ES-I3 (cell line): ENCODE data around the gene PPP1R3D.

Experiments
- H3K36me3 ChIP-seq: 2 replicates; pipeline ENCODE4 v1.6.1; 2013; ENCODE audit warnings: mild to moderate bottlenecking, low read length, control low read depth, moderate library complexity; ENCODE audit not compliant: insufficient read depth
- H3K4me1 ChIP-seq: 2 replicates; pipeline ENCODE4 v1.6.1; 2013; ENCODE audit warnings: mild to moderate bottlenecking, control low read depth, low read length; ENCODE audit not compliant: insufficient read depth
- H3K9ac ChIP-seq: 2 replicates; pipeline ENCODE4 v1.6.1; 2013; ENCODE audit warnings: low read depth, mild to moderate bottlenecking, low read length, moderate library complexity
- H3K9me3 ChIP-seq: 2 replicates; pipeline ENCODE4 v1.6.1; 2013; ENCODE audit warnings: mild to moderate bottlenecking, low read length, moderate library complexity; ENCODE audit not compliant: control insufficient read depth, insufficient read depth

Gene PPP1R3D, protein sequence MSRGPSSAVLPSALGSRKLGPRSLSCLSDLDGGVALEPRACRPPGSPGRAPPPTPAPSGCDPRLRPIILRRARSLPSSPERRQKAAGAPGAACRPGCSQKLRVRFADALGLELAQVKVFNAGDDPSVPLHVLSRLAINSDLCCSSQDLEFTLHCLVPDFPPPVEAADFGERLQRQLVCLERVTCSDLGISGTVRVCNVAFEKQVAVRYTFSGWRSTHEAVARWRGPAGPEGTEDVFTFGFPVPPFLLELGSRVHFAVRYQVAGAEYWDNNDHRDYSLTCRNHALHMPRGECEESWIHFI

DNA sequence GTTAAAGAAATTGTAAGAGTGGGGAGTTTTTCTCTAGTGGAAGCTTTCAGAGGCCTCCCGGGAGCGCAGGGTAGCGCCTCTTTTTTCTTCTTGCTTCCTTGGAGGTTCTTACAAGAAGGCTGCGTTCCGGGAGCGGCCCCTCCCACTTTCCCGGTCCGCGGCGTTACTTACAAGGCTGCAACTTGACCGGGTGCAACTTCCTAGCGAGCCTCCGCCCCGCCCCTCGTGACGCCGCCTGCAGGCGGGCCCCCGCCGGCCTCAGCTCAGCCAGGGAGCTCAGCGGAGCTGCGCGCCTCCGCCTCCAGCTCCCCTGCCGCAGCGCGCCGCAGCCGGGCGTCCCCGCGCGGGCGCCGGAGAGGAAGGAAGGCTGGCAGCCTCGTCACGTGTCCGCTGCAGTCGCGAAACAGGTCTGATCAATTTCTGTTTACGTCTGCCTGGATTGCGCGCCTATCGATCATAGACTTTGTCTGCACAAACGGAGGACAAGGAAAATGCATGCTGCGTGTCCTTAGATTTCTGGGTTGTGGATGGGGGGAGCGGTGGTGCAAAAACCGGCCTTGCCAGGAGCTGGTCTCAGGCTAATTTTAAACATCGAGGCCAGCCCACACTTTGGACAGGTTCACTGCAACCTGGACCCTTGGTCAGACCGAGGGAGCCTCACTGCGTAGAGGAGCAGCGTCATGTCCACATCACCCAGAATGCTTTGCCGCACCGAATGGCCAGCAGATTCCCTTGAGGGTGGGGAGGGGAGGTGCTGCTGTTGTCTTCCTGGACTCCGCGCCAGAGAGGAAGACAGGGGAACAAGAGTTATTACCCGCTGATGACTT lies at the start of gene PPP1R3D, which contains the start of gene FAM217B:
PPP1R3D (minus strand) TSS at position 177 of the 827 bp plus-strand sequence. CDS start 374 bp downstream, outside the sequence.
FAM217B (plus strand) TSS at position 261 of the 827 bp plus-strand sequence. CDS start 3,555 bp downstream, outside the sequence.
- Histone ChIP-seq H3K36me3 (no peaks in the 10 kb centered on the region), H3K4me1 (peaks cover 4% of the 10 kb centered on the region; the same call in 1 of the 2 replicates)

DNA sequence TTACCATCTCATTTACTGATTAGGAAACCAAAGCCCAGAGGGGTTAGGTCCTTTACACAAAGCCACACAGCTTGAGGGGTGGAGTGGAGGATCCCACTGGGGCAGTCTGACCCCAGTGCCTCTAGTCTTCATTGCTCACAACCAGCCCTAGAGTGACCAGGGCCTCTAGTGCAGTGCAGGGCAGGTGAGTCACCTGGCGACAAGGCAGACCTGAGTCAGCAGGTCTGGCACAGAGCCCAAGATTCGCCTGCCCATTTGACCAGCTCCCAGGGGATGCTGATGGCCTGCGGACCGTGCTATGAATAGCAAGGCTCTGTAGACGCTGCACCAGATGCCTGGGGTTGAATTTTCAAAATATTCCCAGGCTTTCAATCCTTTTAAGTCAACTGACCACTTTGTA lies 48.0 kb upstream of the PPP1R3D start:
- peaks cover 8% of the 10 kb centered on the region for H3K4me1 ChIP-seq
- no peaks in the 10 kb centered on the region for H3K9me3 ChIP-seq
- H3K9ac ChIP-seq: no peak overlapping the region
- no peaks in the 10 kb centered on the region for H3K36me3 ChIP-seq

More for the DNA sequence above, at the start of gene PPP1R3D, which contains the start of gene FAM217B:
- no peaks in the 10 kb centered on the region; the same call in 1 of the 2 replicates for H3K9me3 ChIP-seq
- H3K9ac ChIP-seq: peak within 1 kb of the TSS; percentile 79

DNA sequence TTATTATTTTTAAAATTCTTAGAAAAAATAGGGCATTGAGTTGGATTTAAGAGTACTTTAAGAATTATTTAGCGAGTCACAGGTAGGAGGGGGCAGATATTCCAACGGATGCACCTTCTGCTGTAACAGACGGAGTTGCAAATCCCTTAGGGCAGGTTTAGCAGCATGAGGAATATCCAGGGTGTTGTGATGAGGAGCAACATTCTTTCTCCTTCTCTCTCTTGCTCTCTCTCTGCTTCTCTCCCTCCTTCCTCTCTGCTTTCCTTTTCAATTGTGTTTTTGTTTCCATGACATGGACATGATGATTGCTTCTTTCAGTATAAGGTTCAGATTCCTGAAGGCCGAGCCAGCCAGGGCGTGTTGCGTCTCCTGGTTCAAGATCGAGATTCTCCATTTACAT lies 47.0 kb upstream of the PPP1R3D start:
- Histone ChIP-seq H3K9ac (no peak overlapping the region), H3K9me3 (no peaks in the 10 kb centered on the region), H3K4me1 (peaks cover 8% of the 10 kb centered on the region)

DNA sequence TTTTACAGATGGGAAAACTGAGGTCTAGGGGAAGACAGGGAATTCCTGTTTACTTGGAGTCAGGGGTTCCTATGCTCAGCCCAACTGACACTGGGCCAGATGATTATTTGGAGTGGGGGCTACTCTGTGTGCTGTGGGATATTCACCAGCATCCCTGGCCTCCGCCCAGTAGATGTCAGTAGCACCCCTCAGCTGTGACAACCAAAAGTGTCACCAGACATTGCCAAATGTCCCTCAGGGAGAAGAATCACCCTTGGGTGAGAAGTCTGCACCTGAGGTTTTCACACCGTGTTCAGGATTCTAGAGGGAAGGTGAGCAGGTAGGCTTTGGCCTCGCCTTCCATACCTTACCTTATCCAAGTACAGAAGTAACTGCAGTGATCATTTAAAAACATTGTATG lies 45.8 kb upstream of the PPP1R3D start:
- Histone ChIP-seq H3K4me1 (peaks cover 8% of the 10 kb centered on the region), H3K9ac (no peak overlapping the region), H3K36me3 (no peaks in the 10 kb centered on the region), H3K9me3 (no peaks in the 10 kb centered on the region)

More for the DNA sequence above, 47.0 kb upstream of the PPP1R3D start:
- H3K36me3 ChIP-seq: no peaks in the 10 kb centered on the region

DNA sequence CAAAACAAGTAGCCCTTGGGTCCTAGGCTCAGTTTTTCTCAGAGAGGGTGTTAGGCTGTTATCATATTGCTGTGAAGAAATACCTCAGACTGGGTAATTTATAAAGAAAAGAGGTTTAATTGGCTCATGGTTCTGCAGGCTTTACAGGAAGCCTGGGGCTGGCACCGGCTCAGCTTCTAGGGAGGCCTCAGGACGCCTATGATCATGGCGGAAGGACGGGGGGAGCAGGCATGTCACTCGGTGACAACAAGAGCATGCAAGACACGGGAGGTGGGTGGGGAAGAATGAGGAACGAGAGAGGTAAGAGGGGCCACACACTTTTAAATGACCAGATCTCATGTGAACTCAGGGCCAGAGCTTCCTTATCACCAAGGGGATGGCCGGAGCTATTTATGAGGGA lies 45.1 kb upstream of the PPP1R3D start:
- H3K9me3 ChIP-seq: no peaks in the 10 kb centered on the region
- no peak overlapping the region for H3K9ac ChIP-seq
- no peaks in the 10 kb centered on the region for H3K36me3 ChIP-seq
- peaks cover 8% of the 10 kb centered on the region for H3K4me1 ChIP-seq

DNA sequence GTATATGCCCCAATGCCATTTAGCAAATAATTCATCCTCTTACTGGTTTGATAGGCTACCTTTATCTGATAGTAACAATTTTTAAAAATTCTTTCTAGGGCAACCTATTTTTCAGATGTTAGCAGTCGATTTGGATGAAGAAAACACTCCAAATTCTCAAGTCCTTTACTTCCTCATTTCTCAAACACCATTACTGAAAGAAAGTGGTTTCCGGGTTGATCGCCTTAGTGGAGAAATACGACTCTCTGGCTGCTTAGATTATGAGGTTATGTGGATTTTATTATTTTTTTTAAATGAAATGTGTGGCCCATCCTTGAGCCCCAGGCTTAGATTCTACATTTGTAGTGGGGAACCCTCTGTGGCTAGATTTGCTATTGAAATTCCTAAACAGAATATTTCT lies 44.4 kb upstream of the PPP1R3D start:
- Histone ChIP-seq H3K4me1 (peaks cover 8% of the 10 kb centered on the region), H3K36me3 (no peaks in the 10 kb centered on the region), H3K9me3 (no peaks in the 10 kb centered on the region), H3K9ac (no peak overlapping the region)

DNA sequence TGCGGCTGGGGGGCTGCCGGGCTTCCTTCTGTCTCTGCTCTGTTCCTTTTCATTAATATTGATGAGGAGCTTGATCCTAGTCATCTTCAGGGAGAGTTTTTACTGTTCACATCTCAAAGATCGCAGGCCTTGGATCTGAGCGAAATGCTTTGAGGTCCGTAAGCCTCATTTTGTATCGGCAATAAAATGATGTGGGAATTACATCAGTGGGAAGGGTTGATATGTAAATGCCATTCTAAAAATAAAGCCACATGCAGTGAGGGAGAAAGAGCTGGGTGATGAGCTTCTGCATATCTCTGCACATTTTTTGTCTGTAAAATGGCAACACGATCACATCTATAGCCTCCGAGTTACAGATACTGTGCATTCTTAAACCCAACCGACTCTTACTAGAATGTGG lies 43.0 kb upstream of the PPP1R3D start:
- no peaks in the 10 kb centered on the region for H3K9me3 ChIP-seq
- H3K36me3 ChIP-seq: no peaks in the 10 kb centered on the region

DNA sequence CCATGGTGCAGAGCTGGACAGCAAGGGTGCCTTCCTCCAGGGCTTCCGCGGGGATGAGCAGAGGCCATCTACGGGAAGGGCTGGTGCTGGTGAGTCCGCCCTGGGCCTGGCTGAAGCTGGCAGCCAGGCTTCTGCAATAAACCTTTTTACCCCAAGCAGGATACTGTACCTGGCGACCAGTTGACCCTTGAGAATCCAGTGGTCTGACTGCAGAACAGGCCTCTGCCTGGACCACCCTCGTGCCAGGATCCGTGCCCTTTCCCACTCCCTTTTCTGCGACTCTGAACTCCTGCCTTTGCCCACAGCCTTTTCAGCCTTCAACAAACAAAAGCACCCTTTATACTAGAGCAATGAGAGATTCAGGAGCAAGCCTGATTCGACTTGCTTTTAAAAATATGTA lies 37.0 kb upstream of the PPP1R3D start:
- H3K36me3 ChIP-seq: no peaks in the 10 kb centered on the region
- no peaks in the 10 kb centered on the region for H3K4me1 ChIP-seq
- H3K9me3 ChIP-seq: no peaks in the 10 kb centered on the region

More for the DNA sequence above, 43.0 kb upstream of the PPP1R3D start:
- Histone ChIP-seq H3K9ac (no peak overlapping the region), H3K4me1 (no peaks in the 10 kb centered on the region; the same call in 1 of the 2 replicates)

DNA sequence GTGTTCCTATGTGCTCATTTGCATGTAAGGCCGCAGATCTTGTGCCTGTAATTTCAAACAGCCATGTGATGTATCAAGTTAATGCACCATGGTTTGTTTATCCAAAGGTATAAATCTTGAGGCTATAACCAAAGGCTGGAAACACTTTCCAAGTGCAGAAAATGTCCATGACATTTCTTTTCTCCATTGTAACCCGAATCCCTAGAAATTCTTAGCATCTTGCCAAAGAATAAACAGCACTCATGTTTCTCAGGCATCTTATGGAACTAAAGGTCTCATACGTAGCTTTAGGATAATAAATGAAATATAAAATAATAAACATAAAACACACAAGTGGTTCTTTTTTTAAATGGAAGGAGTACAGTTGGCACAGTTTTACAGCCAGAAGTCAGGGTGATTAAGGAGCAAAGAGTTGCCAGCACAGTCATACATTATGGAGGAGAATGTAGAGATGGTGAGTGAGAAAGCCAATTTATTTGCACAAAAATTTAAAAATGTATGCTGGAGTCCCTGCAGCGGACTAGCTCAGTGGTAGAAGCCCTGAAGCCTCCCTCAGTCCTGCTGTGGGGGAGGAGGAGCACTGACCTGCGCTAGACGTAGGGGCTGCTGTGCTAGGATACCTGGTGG lies 36.2 kb upstream of the PPP1R3D start:
- Histone ChIP-seq H3K4me1 (no peaks in the 10 kb centered on the region), H3K9ac (no peak overlapping the region), H3K36me3 (no peaks in the 10 kb centered on the region), H3K9me3 (no peaks in the 10 kb centered on the region)

More for the DNA sequence above, 37.0 kb upstream of the PPP1R3D start:
- H3K9ac ChIP-seq: no peak overlapping the region

DNA sequence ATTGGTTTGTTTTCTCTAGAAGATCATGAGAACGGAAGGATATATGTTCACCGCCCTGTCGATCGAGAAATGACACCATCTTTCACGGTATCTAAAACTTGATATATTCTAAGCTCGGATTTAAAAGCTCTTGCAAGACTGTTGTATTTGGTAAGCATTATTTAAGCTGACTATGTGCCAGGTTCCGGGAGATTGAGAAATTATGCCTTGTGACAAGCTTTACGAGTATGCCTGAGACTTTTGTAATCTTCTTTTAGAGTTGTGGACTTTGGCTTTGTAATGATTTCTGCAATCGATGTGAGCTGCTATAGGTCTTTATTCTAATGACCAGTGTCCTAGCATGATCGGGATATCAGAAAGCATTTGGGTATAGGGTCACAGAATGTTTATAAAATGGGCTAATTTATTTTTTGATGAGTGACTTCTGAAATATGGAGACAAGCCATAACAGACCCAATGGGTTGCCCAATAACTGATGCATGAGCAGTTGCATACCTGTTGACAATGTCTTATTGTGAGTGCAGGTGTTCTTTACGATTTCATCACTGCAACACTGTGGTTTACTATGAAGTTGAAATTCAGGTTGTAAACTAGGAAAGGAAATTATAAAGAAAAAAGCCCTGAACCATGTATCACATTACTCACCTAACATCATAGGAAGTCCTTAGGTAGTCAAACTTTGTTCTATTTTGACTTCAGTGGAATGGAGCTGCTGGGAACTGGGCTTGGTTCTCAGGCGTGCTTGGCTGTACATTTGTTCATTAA lies 32.1 kb upstream of the PPP1R3D start:
- Histone ChIP-seq H3K4me1 (no peaks in the 10 kb centered on the region), H3K9me3 (no peaks in the 10 kb centered on the region), H3K36me3 (no peaks in the 10 kb centered on the region), H3K9ac (no peak overlapping the region)

DNA sequence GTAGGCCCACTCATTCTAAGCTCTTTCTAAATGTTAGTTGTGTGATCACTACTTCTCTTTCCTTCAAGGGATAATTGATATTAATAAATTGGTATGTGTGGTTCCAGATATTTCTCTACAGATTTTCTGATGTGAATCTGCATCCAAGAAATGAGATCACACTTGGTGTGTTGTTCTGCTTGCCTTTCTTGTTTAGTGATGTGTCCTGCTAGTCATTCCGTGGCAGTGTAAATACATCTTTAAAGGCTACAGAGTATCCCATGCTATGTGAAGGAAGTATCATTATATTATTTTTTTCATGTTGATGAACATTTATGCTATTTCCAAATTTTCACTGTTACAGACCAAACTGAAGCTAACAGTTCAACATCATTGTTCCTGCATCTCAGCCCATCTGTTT lies 31.3 kb upstream of the PPP1R3D start:
- H3K4me1 ChIP-seq: no peaks in the 10 kb centered on the region
- H3K9ac ChIP-seq: no peak overlapping the region
- no peaks in the 10 kb centered on the region for H3K9me3 ChIP-seq
- H3K36me3 ChIP-seq: no peaks in the 10 kb centered on the region

DNA sequence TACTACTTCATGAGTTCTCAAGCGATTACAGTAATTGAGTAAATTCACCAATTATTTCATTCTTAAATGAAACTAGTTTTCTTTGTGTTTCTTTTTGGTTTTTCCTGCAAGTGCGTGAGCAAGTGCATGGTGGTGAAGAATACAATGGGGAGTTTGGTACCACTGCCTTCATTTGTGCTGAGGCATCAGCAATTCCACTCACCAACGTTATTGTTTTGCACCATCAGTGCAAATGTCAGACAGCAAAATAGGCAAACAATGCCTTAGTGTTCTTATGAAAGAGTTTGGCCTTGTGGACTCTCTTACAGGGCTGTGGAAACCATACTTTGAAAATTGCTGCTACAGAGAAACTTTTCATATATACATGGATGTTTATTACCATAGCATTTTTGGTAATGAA lies 26.3 kb upstream of the PPP1R3D start:
- Histone ChIP-seq H3K9ac (no peak overlapping the region), H3K36me3 (no peaks in the 10 kb centered on the region), H3K9me3 (no peaks in the 10 kb centered on the region), H3K4me1 (no peaks in the 10 kb centered on the region)

DNA sequence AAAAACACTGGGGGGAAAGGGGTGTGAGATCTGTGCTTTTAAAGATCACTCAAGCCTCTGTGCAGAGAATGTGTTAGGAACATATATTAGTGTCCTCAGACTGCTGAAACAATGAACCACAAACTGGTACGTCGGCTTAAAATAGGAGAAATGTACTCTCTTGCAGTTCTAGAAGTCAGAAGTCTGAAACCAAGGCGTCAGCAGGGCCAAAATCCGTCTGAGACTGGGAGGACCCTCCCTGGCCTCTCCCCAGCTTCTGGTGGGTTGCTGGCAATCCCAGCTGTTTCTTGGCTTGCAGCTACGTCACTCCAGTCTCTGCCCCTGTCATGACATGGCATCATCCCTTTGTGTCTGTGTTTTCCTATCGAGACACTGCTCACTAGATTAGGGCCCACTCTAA lies 22.1 kb upstream of the PPP1R3D start:
- H3K9me3 ChIP-seq: no peaks in the 10 kb centered on the region
- no peaks in the 10 kb centered on the region for H3K36me3 ChIP-seq
- H3K9ac ChIP-seq: no peak overlapping the region
- no peaks in the 10 kb centered on the region for H3K4me1 ChIP-seq

DNA sequence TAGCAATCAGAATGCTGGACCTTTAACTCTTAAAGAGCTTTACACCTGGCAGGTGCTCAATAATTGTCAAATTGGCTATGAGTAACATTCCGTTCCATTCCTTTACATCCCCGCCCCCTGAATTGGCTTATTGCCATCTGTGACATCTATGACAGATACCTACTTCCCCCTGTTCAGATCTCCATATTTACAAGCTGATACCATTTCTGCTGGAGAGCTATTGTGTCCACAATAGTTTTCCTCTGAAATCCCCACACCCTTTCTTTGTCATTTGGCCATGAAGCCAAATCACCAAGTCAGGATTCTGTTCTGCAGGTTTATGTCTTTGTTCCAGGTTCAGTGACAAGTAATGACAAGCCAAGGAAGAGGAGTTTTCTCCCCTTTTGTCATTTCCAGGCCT lies 21.3 kb upstream of the PPP1R3D start:
- Histone ChIP-seq H3K36me3 (no peaks in the 10 kb centered on the region), H3K4me1 (no peaks in the 10 kb centered on the region), H3K9me3 (no peaks in the 10 kb centered on the region), H3K9ac (no peak overlapping the region)
